A549 (cell line): ENCODE measurements around the gene ADARB2. TPM values are rescaled to one million over a fixed set of nuclear protein-coding genes. Genes with fewer than 3 reads are reported as not detected.

Experiments used
- ATAC-seq, 2 experiments: fragments of 200-7000 bp in 1 of 2; fragments of >200 bp in 1 of 2; cut with Nextera tagmentation in 1 of 2; cut with Tn5 transposase in 1 of 2; 3 replicates each; pipeline versions ENCODE4 v1.8.0 to v1.9.1; 2018 to 2020; ENCODE audit warnings: mild to moderate bottlenecking in 1 of 2, moderate library complexity in 1 of 2
- CTCF ChIA-PET: fragments of 300-600 bp; sonication (Branson Sonifier 250); formaldehyde crosslinking; extraction: SDS; loops from one replicate; lab custom pipeline; 2021; ENCODE audit warnings: antibody characterized with exemption, inconsistent platforms; lab: Yijun Ruan, JAX
- POLR2A ChIA-PET: fragments of 350-600 bp; formaldehyde crosslinking; extraction: SDS; loops from one replicate; lab custom pipeline; 2021; ENCODE audit warnings: antibody characterized with exemption, inconsistent platforms; lab: Yijun Ruan, JAX
- DNase-seq, 2 experiments: peaks; one replicate each; pipeline versions ENCODE4 v3.0.0 to v3.0.0-alpha.2; 2011 to 2016; ENCODE audit warnings: low read depth in 1 of 2, low spot score in 1 of 2
- FAIRE-seq: peaks from 2 replicates; lab custom pipeline; 2011; peaks lifted over from hg19 to GRCh38; lab: Jason Lieb, UNC
- H3K27ac ChIP-seq, 2 experiments: fragments of >200 bp; sonication (Bioruptor Twin); formaldehyde crosslinking; 3 replicates each; pipeline ENCODE4 v1.5.1; 2016 to 2017
- H3K4me1 ChIP-seq: fragments of >200 bp; sonication (Bioruptor Twin); formaldehyde crosslinking; 3 replicates; pipeline ENCODE4 v1.6.1; 2016
- H3K4me2 ChIP-seq: fragments of >200 bp; sonication (Bioruptor Twin); formaldehyde crosslinking; 3 replicates; pipeline ENCODE4 v1.6.1; 2016
- H3K4me3 ChIP-seq: fragments of >200 bp; sonication (Bioruptor Twin); formaldehyde crosslinking; 3 replicates; pipeline ENCODE4 v1.5.1; 2016
- H3K9me3 ChIP-seq: fragments of >200 bp; sonication (Bioruptor Twin); formaldehyde crosslinking; 3 replicates; pipeline ENCODE4 v1.6.1; 2016
- CEBPB ChIP-seq, 2 experiments: fragments of >200 bp in 1 of 2; sonication (Bioruptor Twin) in 1 of 2; formaldehyde crosslinking in 1 of 2; IDR thresholded peaks; 2 replicates each; pipeline ENCODE4 v1.6.1; 2012 to 2016
- ELK1 ChIP-seq: fragments of 150-350 bp; IDR thresholded peaks from 2 replicates; pipeline ENCODE4 v1.6.1; 2014; ENCODE audit warnings: low read depth, mild to moderate bottlenecking, low read length
- EP300 ChIP-seq, 2 experiments: fragments of >200 bp; sonication (Bioruptor Twin); formaldehyde crosslinking; IDR thresholded peaks; 2 replicates in 1 of 2; 3 replicates in 1 of 2; pipeline ENCODE4 v1.6.1; 2016 to 2017
- ESRRA ChIP-seq: fragments of 150-350 bp; IDR thresholded peaks from 2 replicates; pipeline ENCODE4 v1.6.1; 2014; ENCODE audit warnings: mild to moderate bottlenecking, low read length, borderline replicate concordance
- FOSL2 ChIP-seq, 2 experiments: fragments of 450-650 bp in 1 of 2; fragments of >200 bp in 1 of 2; sonication (Bioruptor Twin) in 1 of 2; formaldehyde crosslinking; IDR thresholded peaks; 2 replicates each; pipeline versions ENCODE4 v1.5.0 to v1.6.1; 2016 to 2020; ENCODE audit warnings: mild to moderate bottlenecking in 1 of 2, moderate library complexity in 1 of 2
- HDAC2 ChIP-seq: fragments of 200-600 bp; sonication (generic); IDR thresholded peaks from 2 replicates; pipeline ENCODE4 v1.6.1; 2016
- JUN ChIP-seq, 2 experiments: fragments of >200 bp; sonication (Bioruptor Twin); formaldehyde crosslinking; IDR thresholded peaks; 2 replicates in 1 of 2; 3 replicates in 1 of 2; pipeline ENCODE4 v1.6.1; 2016 to 2017
- JUNB ChIP-seq: fragments of >200 bp; sonication (Bioruptor Twin); formaldehyde crosslinking; IDR thresholded peaks from 2 replicates; pipeline ENCODE4 v1.6.1; 2016
- MYC ChIP-seq: IDR thresholded peaks from 2 replicates; pipeline ENCODE4 v1.6.1; 2012; ENCODE audit warnings: mild to moderate bottlenecking, inconsistent platforms, low read length, improper control_type of control experiment, borderline replicate concordance
- RAD21 ChIP-seq, 2 experiments: fragments of >200 bp in 1 of 2; sonication (Bioruptor Twin) in 1 of 2; formaldehyde crosslinking in 1 of 2; IDR thresholded peaks in 1 of 2; conservative IDR thresholded peaks in 1 of 2; 2 replicates in 1 of 2; 3 replicates in 1 of 2; pipeline ENCODE4 v1.6.1; 2012 to 2018; ENCODE audit warnings: inconsistent platforms in 1 of 2
- REST ChIP-seq: fragments of 200-600 bp; sonication (generic); IDR thresholded peaks from 2 replicates; pipeline ENCODE4 v1.6.1; 2016; ENCODE audit warnings: antibody characterized with exemption, mild to moderate bottlenecking, moderate library complexity
- SMC3 ChIP-seq: fragments of >200 bp; sonication (Bioruptor Twin); formaldehyde crosslinking; IDR thresholded peaks from 3 replicates; pipeline ENCODE4 v1.6.1; 2018; ENCODE audit warnings: inconsistent platforms
- TP53 ChIP-seq: fragments of 250-450 bp; sonication (Bioruptor Pico); IDR thresholded peaks from 2 replicates; pipeline ENCODE4 v1.5.0; 2021; ENCODE audit warnings: mild to moderate bottlenecking, moderate library complexity
- ZC3H11A ChIP-seq: fragments of 450-650 bp; IDR thresholded peaks from 2 replicates; pipeline ENCODE4 v1.6.1; 2014; ENCODE audit warnings: antibody characterized with exemption, mild to moderate bottlenecking
- ZNF302 ChIP-seq: fragments of 250-450 bp; sonication (Bioruptor Pico); IDR thresholded peaks from 2 replicates; pipeline ENCODE4 v1.9.0; 2021; ENCODE audit warnings: inconsistent platforms, mild to moderate bottlenecking, moderate library complexity
- ZSCAN20 ChIP-seq: fragments of 250-450 bp; sonication (Bioruptor Pico); IDR thresholded peaks from 2 replicates; pipeline ENCODE4 v1.8.0; 2022; ENCODE audit warnings: mild to moderate bottlenecking, moderate library complexity
- WGBS: methylation state at CpG from one replicate; pipeline ENCODE4 v1.1.6; 2017; ENCODE audit errors: missing lambda C conversion rate; 5-methylcytosine and 5-hydroxymethylcytosine counted together
- polyA plus RNA-seq, 4 experiments: library from polyadenylated mRNA; depleted of rRNA in 3 of 4; stranded (reverse); fragments of >200 nt; fragmentation: RNase III in 1 of 4; extraction: RNeasy Plus Mini Kit Qiagen cat#74134 plus additional on column Dnase treatment in 1 of 4; gene quantifications; 2 replicates in 3 of 4; 3 replicates in 1 of 4; pipeline ENCODE4 v1.2.3, GENCODE V29; 2011 to 2017
- TF ChIP-seq, protein P1 (sequence below): fragments of >200 bp; sonication (Bioruptor Twin); formaldehyde crosslinking; IDR thresholded peaks from 3 replicates; pipeline ENCODE4 v1.5.1; 2016

The ADARB2 gene
- polyA plus RNA-seq, 2 of the 4 experiments (the other 2 are of a cell fraction), result not detected

DNA sequence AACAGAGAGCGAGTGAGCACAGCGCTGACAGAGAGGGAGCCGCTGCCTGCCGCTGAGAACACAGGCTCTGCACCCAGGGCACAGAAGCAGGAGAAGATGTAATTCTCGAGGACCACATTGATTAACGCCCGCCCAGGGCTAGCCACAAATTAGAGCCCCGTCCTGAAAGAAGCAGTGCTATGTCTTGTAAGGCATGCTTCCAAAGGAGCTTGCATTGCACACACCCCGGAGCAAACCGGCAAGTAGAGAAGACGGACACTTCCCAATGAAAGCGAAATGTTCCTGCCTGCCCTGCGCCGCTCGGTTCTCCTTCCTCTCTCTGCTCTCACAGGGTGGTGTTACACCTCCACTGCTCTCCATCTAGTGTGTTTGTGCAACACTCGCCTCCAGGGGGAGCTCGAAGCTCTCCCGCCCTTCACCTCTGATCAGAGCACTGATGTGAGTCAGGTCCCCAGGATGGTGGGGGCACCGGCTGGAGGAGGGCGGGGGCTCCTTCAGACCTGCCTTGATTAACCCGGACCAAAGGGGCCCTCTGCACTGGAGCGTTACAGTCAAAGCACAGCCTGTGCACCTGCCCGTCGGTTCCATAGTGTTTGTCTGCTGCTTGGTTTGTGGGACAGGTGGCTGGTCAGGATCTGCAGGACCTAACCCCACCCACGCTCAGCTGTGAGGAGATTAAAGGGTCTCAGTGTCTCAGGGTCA is 316.5 kb downstream of the ADARB2 start:
- DNase-seq, result peak; percentile 58 to 60
- Histone ChIP-seq H3K27ac (no peak overlapping the region), H3K4me2 (peak overlapping the region; percentile 57), H3K9me3 (no peaks in the 10 kb centered on the region), H3K4me1 (no peaks in the 10 kb centered on the region), H3K4me3 (no peak overlapping the region)
- CTCF ChIA-PET, result interaction anchor here (0.6 to 2.8 kb wide), 20 partner anchors 9 to 1625 kb away, joined by 3 to 21 read pairs (median 3); no protein-coding TSS in a partner anchor
- FAIRE-seq, result peak; percentile 23
- ATAC-seq, result peak; percentile 94 to 99
- POLR2A ChIA-PET, result interaction anchor here (0.6 kb wide), 1 partner anchor 204 kb away, joined by 4 read pairs; no protein-coding TSS in a partner anchor
- TF ChIP-seq SMC3 (peak; percentile 56), TP53 (CRISPR knock-in tag) (no peak), ZC3H11A (no peak), ZSCAN20 (no peak), RAD21 (conservative IDR thresholded peaks at IDR 0.05 in 1 of 2, IDR thresholded peaks at IDR 0.05 in 1 of 2) (peak; percentile 60 to 65), JUNB (no peak)
- TF ChIP-seq, protein P1, sequence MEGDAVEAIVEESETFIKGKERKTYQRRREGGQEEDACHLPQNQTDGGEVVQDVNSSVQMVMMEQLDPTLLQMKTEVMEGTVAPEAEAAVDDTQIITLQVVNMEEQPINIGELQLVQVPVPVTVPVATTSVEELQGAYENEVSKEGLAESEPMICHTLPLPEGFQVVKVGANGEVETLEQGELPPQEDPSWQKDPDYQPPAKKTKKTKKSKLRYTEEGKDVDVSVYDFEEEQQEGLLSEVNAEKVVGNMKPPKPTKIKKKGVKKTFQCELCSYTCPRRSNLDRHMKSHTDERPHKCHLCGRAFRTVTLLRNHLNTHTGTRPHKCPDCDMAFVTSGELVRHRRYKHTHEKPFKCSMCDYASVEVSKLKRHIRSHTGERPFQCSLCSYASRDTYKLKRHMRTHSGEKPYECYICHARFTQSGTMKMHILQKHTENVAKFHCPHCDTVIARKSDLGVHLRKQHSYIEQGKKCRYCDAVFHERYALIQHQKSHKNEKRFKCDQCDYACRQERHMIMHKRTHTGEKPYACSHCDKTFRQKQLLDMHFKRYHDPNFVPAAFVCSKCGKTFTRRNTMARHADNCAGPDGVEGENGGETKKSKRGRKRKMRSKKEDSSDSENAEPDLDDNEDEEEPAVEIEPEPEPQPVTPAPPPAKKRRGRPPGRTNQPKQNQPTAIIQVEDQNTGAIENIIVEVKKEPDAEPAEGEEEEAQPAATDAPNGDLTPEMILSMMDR, result peak; percentile 63
- WGBS, result 8% methylated on average over 23 of the region's 25 CpGs

- H3K4me2 ChIP-seq, result peak overlapping the region; percentile 57
- no peaks in the 10 kb centered on the region for H3K4me1 ChIP-seq
- no peak for ATAC-seq
- POLR2A ChIA-PET, result interaction anchor here (0.6 kb wide), 1 partner anchor 205 kb away, joined by 4 read pairs; no protein-coding TSS in a partner anchor
- DNase-seq, result no peak
- TF ChIP-seq MYC, result no peak
- no peak for TF ChIP-seq HDAC2
- TF ChIP-seq CEBPB (IDR thresholded peaks at IDR 0.05), result no peak
- TF ChIP-seq REST, result no peak
- no peak for TF ChIP-seq JUN (IDR thresholded peaks at IDR 0.05)
- TF ChIP-seq FOSL2 (IDR thresholded peaks at IDR 0.05), result no peak
- TF ChIP-seq FOSL2 (CRISPR knock-in tag; IDR thresholded peaks at IDR 0.05), result no peak
- TF ChIP-seq EP300 (IDR thresholded peaks at IDR 0.05), result no peak
- no peak for TF ChIP-seq ELK1
- no peak for TF ChIP-seq JUNB
- no peak for TF ChIP-seq ESRRA
- no peak for TF ChIP-seq ZNF302 (CRISPR knock-in tag)
- 33% methylated on average over 9 of the region's 9 CpGs for WGBS
- no peak for FAIRE-seq
- no peaks in the 10 kb centered on the region for H3K9me3 ChIP-seq
- H3K4me3 ChIP-seq, result no peak overlapping the region
- CTCF ChIA-PET, result interaction anchor here (0.6 to 2.8 kb wide), 19 partner anchors 9 to 1626 kb away, joined by 3 to 21 read pairs (median 3); no protein-coding TSS in a partner anchor
- H3K27ac ChIP-seq, result no peak overlapping the region
These were observed 317.3 kb downstream of the ADARB2 start for GRCh38 chr10:1419796-1420610.
